Hepatocyte (in vitro differentiated cells): ENCODE data around the gene WAC.

ENCODE experiments used
- CTCF ChIP-seq: fragments of 200-600 bp; sonication (generic); IDR thresholded peaks from 2 replicates; pipeline ENCODE4 v1.5.1; 2016; ENCODE audit warnings: antibody characterized with exemption, mild to moderate bottlenecking; ENCODE audit not compliant: poor library complexity
- EZH2 ChIP-seq: fragments of 200-600 bp; sonication (generic); IDR thresholded peaks from 2 replicates; pipeline ENCODE4 v1.6.1; 2016; ENCODE audit warnings: antibody characterized with exemption, mild to moderate bottlenecking, borderline replicate concordance

GRCh38 chr10:28578454-28578853, 45.5 kb downstream of the WAC start:
- TF ChIP-seq CTCF = no peak
- no peak for TF ChIP-seq EZH2
